ENCODE measurements around the gene GPR137.
"Not testable (repeated sequence)": the region's sequence is repeated elsewhere in the genome, so short reads cannot be mapped to it uniquely, and the experiment has no call there.

Gene GPR137

DNA sequence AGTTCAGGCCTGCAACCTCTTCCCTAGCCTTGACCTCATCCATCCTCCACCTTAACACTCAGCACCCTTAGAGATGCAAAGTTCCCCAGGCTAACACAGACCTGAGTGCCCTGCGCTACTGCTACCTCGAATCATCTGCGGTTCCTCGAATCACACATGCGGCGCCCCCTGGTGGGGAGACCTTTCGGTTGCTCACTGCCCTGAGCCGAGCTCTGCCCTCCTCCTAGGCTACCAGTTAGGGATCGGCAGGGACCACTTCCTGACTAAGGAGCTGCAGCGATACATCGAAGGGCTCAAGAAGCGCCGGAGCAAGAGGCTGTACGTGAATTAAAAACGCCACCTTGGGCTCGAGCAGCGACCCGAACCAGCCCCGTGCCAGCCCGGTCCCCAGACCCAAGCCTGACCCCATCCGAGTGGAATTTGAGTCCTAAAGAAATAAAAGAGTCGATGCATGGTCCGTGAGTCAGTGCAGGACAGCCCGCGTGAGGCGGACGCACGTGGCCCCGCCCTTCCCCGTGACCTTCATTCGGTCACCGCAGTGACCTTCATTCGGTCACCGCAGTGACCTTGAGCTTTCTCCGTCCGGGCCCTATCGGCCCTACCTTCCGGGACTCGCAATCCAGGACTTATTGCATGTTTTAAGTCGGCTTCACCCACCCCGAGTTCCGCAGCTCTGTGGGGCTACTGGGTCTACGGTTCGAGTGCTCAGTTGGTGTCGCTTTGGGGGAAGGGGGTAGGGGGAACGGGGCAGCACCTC, 18.8 kb downstream of the GPR137 start:
- peaks cover 54% of the 10 kb centered on the region for H3K4me1 Mint-ChIP-seq (ENCODE audit: low read depth)
- H3K9me3 Mint-ChIP-seq, result no peaks in the 10 kb centered on the region
- H3K36me3 Mint-ChIP-seq (ENCODE audit: low read depth), result peaks cover 43% of the 10 kb centered on the region
- H3K27ac Mint-ChIP-seq, result peak overlapping the region; percentile 100
- intact Hi-C loops (cut with micrococcal nuclease), result loop anchor here (1.0 to 5.0 kb wide), 7 partner anchors 13 to 100 kb away; partner anchors contain the start of genes BAD, CCDC88B, GPR137 and PLCB3
- peak overlapping the region; percentile 99 for H3K4me3 Mint-ChIP-seq
- H3K27me3 Mint-ChIP-seq, result peaks cover 26% of the 10 kb centered on the region

DNA sequence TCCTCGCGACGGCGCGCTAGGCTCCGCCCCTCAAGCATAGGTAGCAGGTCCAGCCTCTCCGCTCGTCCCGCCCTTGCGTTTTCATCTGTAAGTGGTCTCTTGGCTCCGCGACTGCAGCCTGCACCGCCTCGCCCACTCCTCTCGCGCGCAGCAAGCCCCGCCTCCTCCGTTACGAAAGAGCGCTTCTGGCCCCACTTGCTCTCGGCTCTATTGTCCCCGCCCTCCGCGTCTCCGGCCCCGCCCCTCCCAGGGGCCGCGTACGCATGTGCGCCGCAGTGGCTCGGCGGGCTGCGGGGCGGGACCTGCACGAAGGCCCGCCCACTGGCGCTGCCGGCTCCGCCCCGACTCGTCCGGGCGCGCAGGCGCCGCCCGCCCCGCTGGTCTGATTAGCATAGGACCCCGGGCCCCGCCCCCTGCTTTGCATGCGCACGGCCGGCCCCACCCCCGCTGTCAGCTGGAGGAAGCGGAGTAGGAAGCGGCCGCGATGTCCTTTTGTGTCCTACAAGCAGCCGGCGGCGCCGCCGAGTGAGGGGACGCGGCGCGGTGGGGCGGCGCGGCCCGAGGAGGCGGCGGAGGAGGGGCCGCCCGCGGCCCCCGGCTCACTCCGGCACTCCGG, 19.5 kb downstream of the GPR137 start, which contains the start of gene ESRRA:
Gene ESRRA (plus strand): TSS at position 450 of the 616 bp plus-strand sequence. CDS start 1,656 bp downstream, outside the sequence.
- intact Hi-C loops (cut with micrococcal nuclease), result loop anchor here (1.0 to 5.0 kb wide), 5 partner anchors 12 to 65 kb away; partner anchors contain the start of genes BAD, CCDC88B, GPR137 and TRMT112
- Mint-ChIP-seq H3K27ac (peak within 1 kb of the TSS; percentile 100), H3K9me3 (no peaks in the 10 kb centered on the region), H3K4me1 (ENCODE audit: low read depth) (peaks cover 47% of the 10 kb centered on the region), H3K4me3 (peak within 1 kb of the TSS; percentile 99), H3K36me3 (ENCODE audit: low read depth) (peaks cover 50% of the 10 kb centered on the region), H3K27me3 (peaks cover 20% of the 10 kb centered on the region)

DNA sequence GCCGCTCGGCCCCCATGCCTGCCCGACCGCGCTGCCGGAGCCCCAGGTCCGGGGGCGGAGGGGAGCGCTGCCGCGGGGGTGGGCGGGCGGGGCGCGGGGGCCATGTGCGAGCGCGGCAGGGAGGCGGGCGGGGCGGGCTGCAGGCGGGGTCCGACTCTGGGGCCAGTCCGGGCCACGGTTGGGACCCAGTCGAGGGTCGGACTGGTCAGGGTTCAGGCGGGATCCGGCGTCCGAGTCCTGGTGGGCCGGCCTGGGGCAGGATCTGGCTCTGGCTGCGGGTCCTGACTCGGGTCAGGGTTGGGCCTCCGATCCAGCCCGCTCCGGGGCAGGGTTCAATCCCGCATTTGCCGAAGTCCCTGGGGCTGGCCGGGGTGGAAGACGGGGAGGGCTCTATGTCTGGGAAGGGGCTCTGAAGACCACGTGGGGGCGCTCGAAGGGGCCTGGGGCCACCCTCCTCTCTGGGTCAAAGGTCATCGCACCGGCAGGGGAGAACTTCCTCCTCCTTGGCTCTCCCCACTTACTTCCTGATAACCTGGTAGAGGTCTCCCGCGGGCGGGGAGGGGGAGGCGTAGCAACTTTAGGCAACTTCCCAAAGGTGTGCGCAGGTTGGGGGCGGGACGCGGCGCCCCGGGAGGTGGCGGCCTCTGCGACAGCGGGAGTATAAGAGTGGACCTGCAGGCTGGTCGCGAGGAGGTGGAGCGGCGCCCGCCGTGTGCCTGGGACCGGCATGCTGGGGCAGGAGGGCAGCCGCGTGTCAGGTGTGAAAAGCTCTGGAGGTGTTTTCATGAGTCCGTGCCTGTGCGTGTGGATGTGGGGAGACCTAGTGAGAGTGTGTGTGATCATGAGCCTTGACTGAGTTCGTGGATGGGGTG, 20.3 kb downstream of the GPR137 start:
- H3K4me3 Mint-ChIP-seq, result peak overlapping the region; percentile 99
- H3K36me3 Mint-ChIP-seq (ENCODE audit: low read depth), result peaks cover 57% of the 10 kb centered on the region
- intact Hi-C loops (cut with micrococcal nuclease), result loop anchor here (1.0 to 5.0 kb wide), 5 partner anchors 11 to 66 kb away; partner anchors contain the start of genes BAD, CCDC88B, GPR137 and TRMT112
- H3K4me1 Mint-ChIP-seq (ENCODE audit: low read depth), result peaks cover 43% of the 10 kb centered on the region
- H3K27ac Mint-ChIP-seq, result peak overlapping the region; percentile 100
- H3K9me3 Mint-ChIP-seq, result no peaks in the 10 kb centered on the region
- H3K27me3 Mint-ChIP-seq, result peaks cover 12% of the 10 kb centered on the region

DNA sequence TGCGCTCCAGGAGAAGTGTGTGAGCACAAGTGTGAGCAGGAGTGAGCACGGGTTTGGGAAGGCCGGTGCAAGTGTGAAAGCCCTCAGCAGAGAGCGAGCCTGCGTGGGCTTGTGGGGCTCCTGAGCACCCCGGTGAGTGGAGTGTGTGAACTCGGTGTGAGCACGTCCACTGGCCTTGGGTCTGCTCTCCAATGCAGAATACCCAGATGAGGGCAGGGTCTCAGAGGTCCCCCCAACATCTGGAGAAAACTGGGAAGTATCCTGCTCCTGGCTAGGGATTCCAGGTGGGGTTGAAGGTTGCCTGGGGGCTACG, 20.9 kb downstream of the GPR137 start:
- peaks cover 47% of the 10 kb centered on the region for H3K4me1 Mint-ChIP-seq (ENCODE audit: low read depth)
- peak overlapping the region; percentile 99 for H3K4me3 Mint-ChIP-seq
- peak overlapping the region; percentile 100 for H3K27ac Mint-ChIP-seq
- H3K27me3 Mint-ChIP-seq, result peaks cover 10% of the 10 kb centered on the region
- H3K36me3 Mint-ChIP-seq (ENCODE audit: low read depth), result peaks cover 63% of the 10 kb centered on the region
- intact Hi-C loops (cut with micrococcal nuclease), result loop anchor here (5.0 kb wide), 1 partner anchor 36 kb away; the partner anchor contains the start of gene CCDC88B
- H3K9me3 Mint-ChIP-seq, result no peaks in the 10 kb centered on the region

DNA sequence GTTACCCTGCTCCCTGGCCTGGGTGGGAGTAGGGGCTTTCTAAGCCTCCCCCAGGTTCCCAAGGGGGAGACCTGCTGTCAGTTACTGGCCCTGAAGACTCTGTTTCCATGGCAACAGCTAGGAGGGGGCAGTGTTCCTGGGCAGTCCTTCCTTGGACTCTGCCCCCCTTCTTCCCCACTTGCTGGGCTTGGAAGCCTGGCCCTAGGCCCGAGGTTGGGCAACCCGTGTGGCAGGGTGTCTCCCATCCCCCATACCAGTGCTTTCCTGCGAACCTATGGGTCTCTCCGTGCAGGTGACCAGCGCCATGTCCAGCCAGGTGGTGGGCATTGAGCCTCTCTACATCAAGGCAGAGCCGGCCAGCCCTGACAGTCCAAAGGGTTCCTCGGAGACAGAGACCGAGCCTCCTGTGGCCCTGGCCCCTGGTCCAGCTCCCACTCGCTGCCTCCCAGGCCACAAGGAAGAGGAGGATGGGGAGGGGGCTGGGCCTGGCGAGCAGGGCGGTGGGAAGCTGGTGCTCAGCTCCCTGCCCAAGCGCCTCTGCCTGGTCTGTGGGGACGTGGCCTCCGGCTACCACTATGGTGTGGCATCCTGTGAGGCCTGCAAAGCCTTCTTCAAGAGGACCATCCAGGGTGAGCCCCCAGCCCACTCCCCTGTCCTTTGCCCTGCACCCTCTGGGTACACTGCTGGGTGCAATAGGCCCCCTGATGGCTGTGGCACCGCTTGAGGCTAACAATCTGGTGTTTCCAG, 21.4 kb downstream of the GPR137 start:
- Mint-ChIP-seq H3K9me3 (no peaks in the 10 kb centered on the region), H3K4me3 (peak overlapping the region; percentile 99), H3K4me1 (ENCODE audit: low read depth) (peaks cover 48% of the 10 kb centered on the region), H3K36me3 (ENCODE audit: low read depth) (peaks cover 69% of the 10 kb centered on the region), H3K27me3 (peaks cover 5% of the 10 kb centered on the region), H3K27ac (peak overlapping the region; percentile 100)
- intact Hi-C loops (cut with micrococcal nuclease), result loop anchor here (5.0 kb wide), 1 partner anchor 35 kb away; the partner anchor contains the start of gene CCDC88B

DNA sequence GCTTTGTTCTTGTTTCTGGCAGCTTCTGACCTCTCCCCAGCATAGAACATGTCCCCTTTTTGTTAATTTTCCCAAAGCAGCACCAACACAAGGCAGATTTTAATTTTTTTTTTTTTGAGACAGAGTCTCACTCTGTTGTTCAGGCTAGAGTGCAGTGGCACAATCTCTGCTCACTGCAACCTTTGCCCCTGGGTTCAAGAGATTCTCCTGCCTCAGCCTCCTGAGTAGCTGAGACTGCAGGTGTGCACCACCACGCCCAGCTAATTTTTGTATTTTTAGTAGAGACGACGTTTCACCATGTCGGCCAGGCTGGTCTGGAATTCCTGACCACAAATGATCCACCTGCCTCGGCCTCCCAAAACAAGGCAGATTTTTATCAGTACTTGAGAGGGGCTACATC, 22.1 kb downstream of the GPR137 start:
- intact Hi-C loops (cut with micrococcal nuclease), result loop anchor here (5.0 kb wide), 1 partner anchor 35 kb away; the partner anchor contains the start of gene CCDC88B
- not testable (repeated sequence) for H3K27me3 Mint-ChIP-seq, H3K4me3 Mint-ChIP-seq, H3K9me3 Mint-ChIP-seq, H3K27ac Mint-ChIP-seq
- peaks cover 76% of the 10 kb centered on the region for H3K36me3 Mint-ChIP-seq (ENCODE audit: low read depth)
- peaks cover 55% of the 10 kb centered on the region for H3K4me1 Mint-ChIP-seq (ENCODE audit: low read depth)

DNA sequence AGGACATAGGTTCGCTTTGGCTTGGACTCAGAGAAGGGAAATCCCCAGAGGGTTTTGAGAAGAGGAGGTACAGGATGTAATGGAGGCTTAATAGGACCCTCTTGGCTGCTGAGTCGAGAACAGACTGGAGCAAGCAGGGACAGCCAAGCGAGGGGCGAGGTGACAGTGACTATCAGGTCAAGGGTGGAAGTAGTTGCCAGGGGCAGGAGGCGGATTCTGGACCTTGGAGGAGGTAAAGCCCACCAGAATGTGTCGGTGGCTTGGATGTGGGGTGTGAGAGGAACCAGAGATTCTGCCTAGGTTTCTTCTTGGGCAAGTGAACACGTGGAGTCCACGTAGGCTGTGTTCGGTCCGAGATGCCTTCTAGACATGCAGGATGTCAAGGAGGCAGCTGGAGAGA, 27.3 kb downstream of the GPR137 start:
- H3K4me1 Mint-ChIP-seq (ENCODE audit: low read depth), result peaks cover 57% of the 10 kb centered on the region
- H3K27ac Mint-ChIP-seq, result peak overlapping the region; percentile 14
- intact Hi-C loops (cut with micrococcal nuclease), result no loop called here
- H3K27me3 Mint-ChIP-seq, result no peaks in the 10 kb centered on the region
- no peaks in the 10 kb centered on the region for H3K9me3 Mint-ChIP-seq
- no peak overlapping the region for H3K4me3 Mint-ChIP-seq
- H3K36me3 Mint-ChIP-seq (ENCODE audit: low read depth), result peaks cover 95% of the 10 kb centered on the region

DNA sequence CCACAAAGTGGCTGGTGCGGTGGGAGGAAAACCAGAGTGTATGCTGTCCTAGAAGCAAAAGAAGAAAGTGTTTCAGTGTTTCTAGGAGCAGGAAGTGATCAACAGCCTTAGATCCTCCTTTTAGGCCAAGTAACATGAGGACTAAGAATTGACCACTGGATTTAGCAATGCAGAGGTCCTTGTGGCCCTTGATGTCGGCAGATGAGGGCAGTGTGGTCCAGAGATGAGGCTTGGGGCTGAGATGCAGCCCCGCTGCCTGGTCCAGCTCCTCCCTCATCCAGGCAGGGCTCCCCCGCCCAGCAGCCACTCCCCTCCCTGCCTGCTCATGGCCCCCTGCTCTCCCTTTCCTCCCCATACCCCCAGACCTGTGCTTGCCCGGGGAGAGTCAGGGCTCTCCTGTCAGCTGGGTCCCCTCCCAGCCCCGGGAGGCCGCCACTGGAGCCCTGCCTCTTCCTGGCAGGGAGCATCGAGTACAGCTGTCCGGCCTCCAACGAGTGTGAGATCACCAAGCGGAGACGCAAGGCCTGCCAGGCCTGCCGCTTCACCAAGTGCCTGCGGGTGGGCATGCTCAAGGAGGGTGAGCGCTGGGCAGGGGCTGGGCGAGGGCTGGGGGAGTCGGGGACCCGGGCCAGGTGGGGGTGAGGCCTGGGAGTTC, 28.0 kb downstream of the GPR137 start:
- Mint-ChIP-seq H3K36me3 (ENCODE audit: low read depth) (peaks cover 94% of the 10 kb centered on the region), H3K4me1 (ENCODE audit: low read depth) (peaks cover 57% of the 10 kb centered on the region), H3K27me3 (no peaks in the 10 kb centered on the region), H3K4me3 (no peak overlapping the region), H3K27ac (peak overlapping the region; percentile 14), H3K9me3 (no peaks in the 10 kb centered on the region)
- intact Hi-C loops (cut with micrococcal nuclease), result no loop called here

DNA sequence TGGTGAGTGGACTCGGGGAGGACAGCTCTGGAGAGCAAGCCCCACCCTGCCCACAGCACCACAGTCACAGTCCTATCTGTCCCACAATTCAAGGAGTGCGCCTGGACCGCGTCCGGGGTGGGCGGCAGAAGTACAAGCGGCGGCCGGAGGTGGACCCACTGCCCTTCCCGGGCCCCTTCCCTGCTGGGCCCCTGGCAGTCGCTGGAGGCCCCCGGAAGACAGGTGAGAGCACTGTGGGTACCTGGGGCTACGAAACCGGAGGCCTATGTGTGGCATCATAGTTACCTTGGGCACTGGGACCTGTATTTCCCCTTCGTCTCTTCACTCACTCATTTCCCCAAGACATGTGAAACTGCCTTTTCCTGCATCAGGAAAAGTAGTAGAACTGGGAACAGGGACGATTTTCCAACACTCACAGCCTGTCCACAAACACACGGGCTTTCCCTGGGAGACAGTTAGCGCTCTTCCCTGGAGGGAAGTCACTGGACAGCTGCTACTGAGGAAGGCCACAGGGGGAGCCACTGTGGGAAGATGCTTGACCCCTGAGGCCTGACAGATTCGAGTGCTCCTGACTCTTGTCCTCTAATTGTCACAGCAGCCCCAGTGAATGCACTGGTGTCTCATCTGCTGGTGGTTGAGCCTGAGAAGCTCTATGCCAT, 28.6 kb downstream of the GPR137 start:
- Mint-ChIP-seq H3K4me1 (ENCODE audit: low read depth) (peaks cover 64% of the 10 kb centered on the region), H3K36me3 (ENCODE audit: low read depth) (peaks cover 94% of the 10 kb centered on the region), H3K4me3 (no peak overlapping the region), H3K27me3 (no peaks in the 10 kb centered on the region), H3K9me3 (no peaks in the 10 kb centered on the region), H3K27ac (no peak overlapping the region)
- intact Hi-C loops (cut with micrococcal nuclease), result no loop called here

DNA sequence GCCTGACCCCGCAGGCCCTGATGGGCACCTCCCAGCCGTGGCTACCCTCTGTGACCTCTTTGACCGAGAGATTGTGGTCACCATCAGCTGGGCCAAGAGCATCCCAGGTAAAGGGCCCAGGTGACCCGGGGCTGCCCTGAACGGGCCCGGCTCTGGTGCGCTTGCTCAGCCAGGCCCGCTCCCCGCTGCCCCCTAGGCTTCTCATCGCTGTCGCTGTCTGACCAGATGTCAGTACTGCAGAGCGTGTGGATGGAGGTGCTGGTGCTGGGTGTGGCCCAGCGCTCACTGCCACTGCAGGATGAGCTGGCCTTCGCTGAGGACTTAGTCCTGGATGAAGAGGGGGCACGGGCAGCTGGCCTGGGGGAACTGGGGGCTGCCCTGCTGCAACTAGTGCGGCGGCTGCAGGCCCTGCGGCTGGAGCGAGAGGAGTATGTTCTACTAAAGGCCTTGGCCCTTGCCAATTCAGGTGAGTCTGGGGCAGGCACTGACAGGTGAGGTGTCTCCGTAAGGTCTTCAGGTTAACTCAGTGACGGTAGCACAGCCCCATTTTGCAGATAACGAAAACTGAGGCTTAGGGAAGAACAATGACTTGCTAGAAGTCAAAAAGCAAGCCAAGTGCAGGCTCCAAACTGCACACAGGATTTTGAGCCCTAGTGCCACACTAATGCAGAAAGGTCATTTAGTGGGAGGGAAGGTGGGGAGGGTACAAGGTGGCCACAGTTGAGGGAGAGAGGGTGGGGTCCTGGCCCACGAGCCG, 29.3 kb downstream of the GPR137 start:
- Mint-ChIP-seq H3K4me1 (ENCODE audit: low read depth) (peaks cover 71% of the 10 kb centered on the region), H3K27ac (no peak overlapping the region), H3K4me3 (no peak overlapping the region), H3K27me3 (no peaks in the 10 kb centered on the region), H3K9me3 (no peaks in the 10 kb centered on the region), H3K36me3 (ENCODE audit: low read depth) (peaks cover 92% of the 10 kb centered on the region)
- intact Hi-C loops (cut with micrococcal nuclease), result no loop called here

DNA sequence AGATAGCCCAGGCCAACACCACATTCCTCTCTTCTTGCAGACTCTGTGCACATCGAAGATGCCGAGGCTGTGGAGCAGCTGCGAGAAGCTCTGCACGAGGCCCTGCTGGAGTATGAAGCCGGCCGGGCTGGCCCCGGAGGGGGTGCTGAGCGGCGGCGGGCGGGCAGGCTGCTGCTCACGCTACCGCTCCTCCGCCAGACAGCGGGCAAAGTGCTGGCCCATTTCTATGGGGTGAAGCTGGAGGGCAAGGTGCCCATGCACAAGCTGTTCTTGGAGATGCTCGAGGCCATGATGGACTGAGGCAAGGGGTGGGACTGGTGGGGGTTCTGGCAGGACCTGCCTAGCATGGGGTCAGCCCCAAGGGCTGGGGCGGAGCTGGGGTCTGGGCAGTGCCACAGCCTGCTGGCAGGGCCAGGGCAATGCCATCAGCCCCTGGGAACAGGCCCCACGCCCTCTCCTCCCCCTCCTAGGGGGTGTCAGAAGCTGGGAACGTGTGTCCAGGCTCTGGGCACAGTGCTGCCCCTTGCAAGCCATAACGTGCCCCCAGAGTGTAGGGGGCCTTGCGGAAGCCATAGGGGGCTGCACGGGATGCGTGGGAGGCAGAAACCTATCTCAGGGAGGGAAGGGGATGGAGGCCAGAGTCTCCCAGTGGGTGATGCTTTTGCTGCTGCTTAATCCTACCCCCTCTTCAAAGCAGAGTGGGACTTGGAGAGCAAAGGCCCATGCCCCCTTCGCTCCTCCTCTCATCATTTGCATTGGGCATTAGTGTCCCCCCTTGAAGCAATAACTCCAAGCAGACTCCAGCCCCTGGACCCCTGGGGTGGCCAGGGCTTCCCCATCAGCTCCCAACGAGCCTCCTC, 30.2 kb downstream of the GPR137 start:
- H3K27me3 Mint-ChIP-seq; intact Hi-C loops (cut with micrococcal nuclease); H3K9me3 Mint-ChIP-seq: not testable (repeated sequence)
- peaks cover 77% of the 10 kb centered on the region for H3K4me1 Mint-ChIP-seq (ENCODE audit: low read depth)
- H3K27ac Mint-ChIP-seq, result peak overlapping the region; percentile 96
- H3K36me3 Mint-ChIP-seq (ENCODE audit: low read depth), result peaks cover 92% of the 10 kb centered on the region
- H3K4me3 Mint-ChIP-seq, result peak overlapping the region; percentile 80

Data from dendritic cell treated with granulocyte-macrophage colony-stimulating factor and Interleukin-4, amounts not matched to agents 40 ng/mL and 50 ng/mL, for 4 days (primary cell).